NK-92 (cell line): ENCODE measurements around the gene CLEC4M.
"Not testable (repeated sequence)": the region's sequence is repeated elsewhere in the genome, so short reads cannot be mapped to it uniquely, and the experiment has no call there.

ENCODE experiments used
- DNase-seq: peaks from one replicate; lab custom pipeline; 2025; ENCODE audit not compliant: unreplicated experiment; lab: John Stamatoyannopoulos, UW

CLEC4M gene

DNA sequence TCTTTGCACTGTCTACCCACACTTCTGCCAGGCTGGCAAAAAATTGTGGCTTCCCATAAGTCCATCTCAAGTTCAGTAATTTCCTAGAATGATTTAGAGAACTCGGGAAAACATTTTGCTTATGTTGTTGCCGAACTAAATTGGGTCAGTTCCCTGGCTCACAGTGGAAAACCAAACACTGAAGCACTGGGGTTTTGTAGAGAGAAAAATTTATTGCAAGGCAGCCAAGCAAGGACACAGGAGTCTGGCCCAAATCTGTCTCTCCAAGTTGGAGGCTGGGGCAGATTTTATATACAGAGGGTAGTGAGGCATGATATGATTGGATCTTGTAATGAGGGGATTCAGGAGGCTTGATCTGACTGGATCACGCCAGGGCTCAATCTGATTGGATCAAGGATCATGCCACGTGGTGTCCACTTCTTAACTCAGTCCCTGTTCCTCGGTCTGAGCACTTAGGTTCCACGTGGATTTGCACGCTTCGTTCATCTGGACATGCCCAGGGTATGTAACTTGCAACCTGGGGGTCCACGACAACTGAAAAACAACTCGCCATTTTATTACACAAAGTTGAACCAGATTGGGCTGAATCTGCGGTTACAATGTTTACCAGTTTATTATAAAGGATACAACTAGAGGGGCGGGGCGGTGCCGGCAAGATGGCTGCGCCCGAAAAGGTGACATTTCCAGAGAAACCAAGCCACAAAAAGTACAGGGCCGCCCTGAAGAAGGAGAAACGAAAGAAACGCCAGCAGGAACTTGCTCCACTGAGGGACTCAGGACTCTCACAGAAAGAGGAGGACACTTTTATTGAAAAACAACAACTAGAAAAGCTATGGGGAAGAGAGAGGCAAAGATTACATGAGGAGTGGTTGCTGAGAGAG lies 23.0 kb upstream of the CLEC4M start:
- DNase-seq: no peak

- no peak for DNase-seq
Observed at GRCh38 chr19:7740682-7741054, 22.4 kb upstream of the CLEC4M start.

DNA sequence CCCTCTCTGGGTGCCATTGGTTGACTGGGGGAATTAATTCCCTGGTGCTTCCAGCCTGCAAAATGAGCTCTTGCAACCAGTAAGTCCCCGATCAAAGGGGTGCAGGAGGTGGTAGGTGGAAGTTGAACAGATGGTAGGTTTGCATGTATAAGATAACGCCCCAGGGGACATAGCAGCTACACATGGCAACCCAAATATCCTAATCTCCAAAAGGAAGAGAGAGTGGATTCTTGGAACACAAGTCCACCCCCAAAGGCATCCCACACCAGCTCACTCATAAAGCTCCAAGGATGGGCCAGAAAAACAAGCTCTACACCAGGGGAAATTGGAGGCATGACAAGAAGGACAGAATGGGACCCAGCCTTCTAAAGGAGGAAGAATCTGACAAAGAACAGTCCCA lies 20.5 kb upstream of the CLEC4M start:
- DNase-seq: no peak

- DNase-seq: no peak
Observed at GRCh38 chr19:7742991-7743390, 20.1 kb upstream of the CLEC4M start.

DNA sequence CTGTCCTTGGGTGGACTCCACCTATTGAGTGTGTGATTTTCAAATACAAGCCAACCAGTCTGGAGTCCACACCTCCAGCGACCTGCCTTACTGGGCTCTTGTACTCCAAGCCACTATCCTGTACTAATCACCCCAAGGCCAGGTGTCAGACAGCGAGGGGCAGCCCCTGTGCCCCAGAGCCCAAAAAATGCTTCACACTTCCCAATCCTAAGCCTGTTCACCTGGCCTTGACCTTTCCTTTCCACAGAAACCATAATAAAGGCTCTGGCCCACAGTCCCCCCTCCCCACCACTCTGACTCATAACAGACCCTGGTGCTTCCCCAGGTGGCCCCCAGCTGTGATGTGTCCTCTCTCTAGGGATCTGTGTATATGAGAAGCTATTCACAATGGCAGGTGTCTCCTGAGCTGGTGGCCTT lies 19.6 kb upstream of the CLEC4M start:
- DNase-seq: no peak

DNA sequence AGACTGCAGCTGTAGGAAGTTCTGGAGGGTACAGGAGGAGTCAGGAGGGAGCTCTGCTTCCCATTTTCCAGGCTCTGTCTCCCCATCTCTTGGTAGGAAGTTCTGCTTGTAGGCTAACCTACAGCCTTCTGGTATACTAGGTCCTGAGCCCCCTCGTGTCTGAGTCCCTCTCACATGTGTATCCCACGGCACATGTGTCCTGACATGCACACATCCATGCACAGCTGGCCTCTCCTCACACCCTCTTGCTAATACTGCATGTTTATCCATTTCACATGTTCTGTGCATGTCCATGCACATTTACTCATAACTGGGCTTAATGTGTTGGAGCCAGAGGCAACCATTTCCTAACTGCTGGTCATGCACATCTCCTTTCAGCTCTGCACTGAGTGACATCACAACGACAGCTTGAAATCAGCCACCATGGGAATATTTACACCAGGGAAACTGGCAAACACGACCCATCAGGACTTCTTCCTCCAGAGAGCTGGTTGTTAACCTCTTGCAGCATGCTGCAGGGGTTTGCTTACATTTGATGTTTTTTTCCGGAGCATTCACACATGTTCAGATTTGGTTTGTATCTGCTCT lies 18.8 kb upstream of the CLEC4M start:
- no peak for DNase-seq

DNA sequence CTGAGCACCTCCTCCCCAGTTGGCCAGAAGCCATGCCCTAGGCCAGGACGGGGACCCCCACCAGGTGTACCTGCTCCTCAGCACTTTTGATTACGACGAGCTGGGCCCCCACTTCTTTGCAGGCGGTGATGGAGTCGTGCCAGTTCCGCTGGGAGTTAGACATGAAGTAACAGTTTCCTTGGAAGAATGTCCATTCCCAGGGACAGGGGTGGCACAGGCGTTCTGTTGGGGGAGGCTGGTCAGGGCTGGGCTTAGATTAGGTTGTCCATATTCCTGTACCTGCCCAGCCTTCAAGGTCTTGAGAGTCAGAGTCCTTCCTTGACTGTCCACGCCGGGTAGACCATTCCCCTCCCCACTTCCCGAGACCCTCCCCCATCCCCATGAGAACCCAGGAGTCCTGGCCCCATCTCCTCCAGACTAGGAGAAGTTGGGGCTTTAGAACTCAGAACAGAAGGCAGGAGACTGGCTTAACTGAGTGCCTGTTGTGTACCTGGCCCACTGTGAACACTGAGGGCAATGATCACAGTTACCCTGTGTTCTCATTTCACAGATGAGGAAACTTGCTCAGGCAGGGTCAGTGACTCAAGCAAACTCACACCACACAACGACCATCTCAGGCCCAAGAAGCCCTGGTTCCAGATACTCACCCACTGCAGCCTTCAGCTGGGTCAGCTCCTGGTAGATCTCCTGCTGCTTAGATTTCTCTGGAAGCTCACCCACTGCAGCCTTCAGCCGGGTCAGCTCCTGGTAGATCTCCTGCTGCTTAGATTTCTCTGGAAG lies 18.0 kb upstream of the CLEC4M start:
- DNase-seq: no peak

- DNase-seq: not testable (repeated sequence)
Observed at GRCh38 chr19:7746306-7746705, 16.7 kb upstream of the CLEC4M start.

DNA sequence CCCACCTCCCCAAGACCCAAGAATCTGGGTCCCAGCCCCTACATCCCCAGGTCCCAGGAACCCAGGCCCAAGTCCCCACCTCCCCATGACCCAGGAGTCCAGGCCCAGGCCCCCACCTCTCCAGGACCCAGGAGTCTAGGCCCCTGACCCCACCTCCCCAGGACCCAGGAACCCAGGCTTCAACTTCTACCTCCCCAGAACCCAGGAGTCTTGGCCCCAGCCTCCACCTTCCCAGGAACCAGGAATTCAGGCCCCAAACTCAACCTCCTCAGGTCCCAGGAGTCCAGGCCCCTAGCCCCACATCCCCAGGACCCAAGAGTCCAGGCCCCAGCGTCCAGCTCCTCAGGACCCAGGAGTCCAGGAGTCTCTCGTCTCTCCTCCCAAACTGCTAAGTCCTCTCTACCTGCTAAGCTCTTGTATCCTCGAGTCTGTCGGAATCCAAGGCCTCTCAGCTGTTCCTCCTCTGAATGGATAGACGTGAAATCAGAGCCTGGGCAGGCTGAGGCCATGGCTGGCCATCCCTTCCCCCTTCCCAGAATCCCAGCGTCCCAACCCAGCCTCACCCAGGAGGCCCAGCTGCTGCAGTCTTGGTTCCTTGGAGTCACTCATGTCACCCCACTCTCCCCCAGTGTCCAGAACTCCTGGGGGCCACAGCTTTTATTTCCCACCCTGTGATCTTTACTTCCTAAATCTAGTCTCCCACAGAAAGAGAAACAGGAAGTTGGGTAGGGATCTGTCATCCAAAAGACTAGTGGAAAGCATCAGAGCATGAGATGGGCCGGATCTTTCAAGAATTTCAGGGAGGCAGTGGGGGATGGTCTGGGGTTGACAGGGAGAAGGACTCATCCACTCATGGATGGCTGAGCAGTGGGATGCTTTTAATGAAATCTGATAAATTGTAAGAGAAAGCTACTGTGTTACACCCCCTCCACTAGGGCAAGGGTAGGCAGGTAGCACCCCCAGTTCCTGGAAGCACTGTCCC lies 15.8 kb upstream of the CLEC4M start, which contains the start of gene CD209:
Gene CD209, minus strand, starts transcription at position 632 of the 982 bp plus-strand sequence. Its CDS starts 23 bp downstream, at position 609.
- no peak for DNase-seq

GRCh38 chr19:7748171-7748570 lies 14.9 kb upstream of the CLEC4M start:
- DNase-seq: no peak

DNA sequence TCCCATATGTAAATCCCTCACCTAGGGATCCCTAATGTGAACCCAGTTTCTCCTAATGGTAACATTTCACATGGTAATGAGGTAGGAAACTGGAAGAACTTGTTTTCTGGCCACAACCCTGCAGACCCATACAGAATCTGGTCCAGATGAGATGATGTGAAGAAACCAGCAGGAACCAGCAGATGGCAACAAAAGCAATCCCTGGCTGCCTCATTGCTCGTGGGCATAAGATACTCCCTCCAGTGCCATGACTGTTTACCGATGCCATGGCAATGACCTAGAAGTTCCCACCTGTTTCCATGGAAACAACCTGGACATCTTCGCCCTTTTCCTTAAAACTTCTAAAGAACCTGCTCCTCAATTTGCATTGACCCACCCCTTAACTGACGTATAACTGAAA lies 14.3 kb upstream of the CLEC4M start:
- no peak for DNase-seq

DNA sequence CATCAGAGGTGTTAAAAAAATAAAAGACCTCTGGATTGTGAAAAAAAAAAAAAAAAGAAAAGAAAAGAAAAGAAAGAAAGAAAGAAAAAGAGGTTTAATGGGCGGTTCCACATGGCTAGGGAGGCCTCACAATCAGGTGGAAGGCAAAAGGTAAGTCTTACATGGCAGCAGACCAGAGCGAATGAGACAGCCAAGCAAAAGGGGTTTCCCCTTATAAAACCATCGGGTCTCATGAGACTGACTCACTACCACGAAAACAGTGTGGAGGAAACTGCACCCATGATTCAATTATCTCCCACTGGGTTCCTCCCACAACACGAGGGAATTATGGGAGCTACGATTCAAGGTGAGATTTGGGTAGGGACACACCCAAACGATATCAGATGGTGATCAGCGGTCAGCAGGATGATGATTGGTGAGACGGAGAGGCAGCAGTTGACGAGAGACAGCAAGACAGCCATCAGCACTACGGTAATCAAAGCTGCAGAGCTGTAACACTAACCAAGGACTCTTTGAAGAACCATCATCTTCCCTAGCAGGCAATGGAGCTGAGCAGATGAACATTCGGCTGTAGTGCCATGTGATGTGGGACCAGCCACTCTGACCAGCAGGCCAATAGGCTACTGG lies 11.8 kb upstream of the CLEC4M start:
- DNase-seq: no peak

DNA sequence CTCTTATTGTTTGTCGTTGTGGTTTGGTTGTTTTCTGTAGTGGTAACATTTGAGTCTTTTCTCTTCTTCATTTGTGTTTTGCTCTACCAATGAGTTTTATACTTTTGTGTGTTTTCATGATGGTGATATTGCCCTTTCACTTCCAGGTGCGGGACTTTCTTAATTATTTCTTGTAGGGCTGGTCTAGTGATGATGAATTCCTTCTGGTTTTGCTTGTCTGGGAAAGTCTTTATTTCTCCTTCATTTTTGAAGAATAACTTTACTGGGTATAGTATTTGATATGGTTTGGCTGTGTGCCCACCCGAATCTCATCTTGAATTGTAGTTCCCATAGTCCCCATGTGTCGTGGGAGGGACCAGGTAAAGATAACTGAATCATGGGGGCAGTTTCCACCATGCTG lies 6.8 kb upstream of the CLEC4M start:
- no peak for DNase-seq

DNA sequence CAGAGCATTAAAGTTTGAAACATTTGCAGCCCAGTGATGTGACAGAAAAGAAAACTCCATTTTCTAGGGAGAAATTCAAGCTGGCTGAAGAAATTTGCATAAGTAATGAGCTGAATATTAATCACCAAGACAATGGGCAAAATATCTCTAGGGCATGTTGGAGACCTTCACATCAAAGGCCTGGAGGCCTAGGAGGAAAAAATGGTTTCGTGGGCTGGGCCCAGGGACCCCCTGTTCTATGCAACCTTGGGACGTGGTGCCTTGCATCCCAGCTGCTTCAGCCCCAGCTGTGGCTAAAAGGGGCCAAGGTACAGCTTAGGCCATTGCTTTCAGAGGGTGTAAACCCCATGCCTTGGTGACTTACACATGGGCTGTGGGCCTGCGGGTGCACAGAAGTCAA lies 5.7 kb upstream of the CLEC4M start:
- DNase-seq: no peak

DNA sequence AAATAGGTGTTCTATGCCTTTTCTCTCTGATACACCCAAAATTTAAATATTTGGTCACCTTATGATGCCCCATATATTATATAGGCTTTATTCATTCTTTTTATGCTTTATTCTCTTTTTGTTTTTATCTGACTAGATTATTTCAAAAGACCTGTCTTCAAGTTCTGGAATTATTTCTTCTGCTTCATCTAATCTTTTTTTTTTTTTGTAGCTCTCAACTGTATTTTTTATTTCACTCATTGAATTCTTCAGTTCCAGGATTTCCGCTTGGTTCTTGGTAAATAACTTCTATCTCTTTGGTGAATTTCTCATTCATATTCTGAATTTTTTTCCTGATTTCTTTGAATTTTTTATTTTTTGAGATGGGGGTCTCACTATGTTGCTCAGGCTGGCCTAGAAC lies 3.9 kb upstream of the CLEC4M start:
- DNase-seq: no peak

DNA sequence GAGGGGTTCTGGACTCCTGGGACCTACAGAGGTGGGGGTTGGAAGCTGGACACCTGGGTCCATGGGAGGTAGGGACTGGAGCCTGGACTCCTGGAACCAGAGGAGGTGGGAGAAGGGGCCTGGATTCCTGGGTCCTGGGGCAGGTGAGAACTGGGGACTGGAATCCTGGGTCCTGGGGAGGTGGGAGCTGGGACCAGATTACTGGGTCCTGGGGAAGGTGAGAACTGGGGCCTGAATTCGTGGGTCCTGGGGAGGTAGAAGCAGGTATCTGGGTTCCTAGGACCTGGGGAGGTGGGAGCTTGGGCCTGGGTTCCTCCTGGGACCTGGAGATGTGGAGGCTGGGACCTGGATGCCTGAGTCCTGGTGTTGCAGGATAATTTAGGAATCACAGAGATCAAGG lies 653 bp downstream of the CLEC4M start:
- no peak for DNase-seq

GRCh38 chr19:7764157-7764556 lies 1.1 kb downstream of the CLEC4M start:
- not testable (repeated sequence) for DNase-seq

DNA sequence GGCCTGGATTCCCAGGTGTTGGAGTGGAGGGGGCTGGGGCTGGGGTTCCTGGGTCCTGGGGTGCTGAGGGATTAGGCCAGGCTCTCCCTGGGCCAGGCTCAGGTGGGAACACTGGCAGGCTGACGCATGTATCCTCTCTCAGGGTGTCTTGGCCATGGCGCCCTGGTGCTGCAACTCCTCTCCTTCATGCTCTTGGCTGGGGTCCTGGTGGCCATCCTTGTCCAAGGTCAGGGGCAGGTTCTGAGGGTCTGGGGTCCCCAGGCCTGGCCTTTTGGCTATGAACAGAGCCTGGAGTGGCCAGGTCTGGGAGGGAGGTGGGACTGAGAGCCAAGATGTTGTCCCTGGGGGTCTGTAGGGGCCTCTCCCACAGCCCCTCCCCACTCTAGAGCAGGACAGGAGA lies 2.0 kb downstream of the CLEC4M start:
- not testable (repeated sequence) for DNase-seq

GRCh38 chr19:7766535-7766934 lies 3.5 kb downstream of the CLEC4M start:
- DNase-seq: no peak

DNA sequence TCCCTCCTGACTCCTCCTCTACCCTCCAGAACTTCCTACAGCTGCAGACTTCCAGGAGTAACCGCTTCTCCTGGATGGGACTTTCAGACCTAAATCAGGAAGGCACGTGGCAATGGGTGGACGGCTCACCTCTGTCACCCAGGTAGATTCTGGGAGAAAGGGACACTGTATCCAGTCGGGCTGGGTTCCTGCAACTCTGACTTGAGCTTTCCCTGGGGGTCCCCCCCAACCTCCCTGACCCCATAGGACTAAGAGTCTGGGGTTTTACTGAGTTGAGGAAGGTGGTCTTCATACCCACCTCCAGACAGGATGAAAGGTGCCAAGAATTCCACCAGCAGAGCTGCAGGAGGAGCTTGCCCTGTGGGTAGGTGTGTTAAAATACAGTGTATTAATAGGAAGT lies 4.4 kb downstream of the CLEC4M start:
- DNase-seq: no peak
